Left ventricle myocardium inferior (tissue), 1 donor: ENCODE measurements around the gene JUND. TPM values are rescaled to one million over a fixed set of nuclear protein-coding genes. Genes with fewer than 3 reads are reported as not detected.

Source experiments
- DNase-seq: peaks from one replicate; pipeline ENCODE4 v3.0.0-alpha.2; 2020
- H3K27ac ChIP-seq: fragments of 200-600 bp; replicated peaks from 2 replicates; pipeline ENCODE4 v1.8.0; 2021
- H3K27me3 ChIP-seq: fragments of 200-600 bp; 2 replicates; pipeline ENCODE4 v1.8.0; 2021; ENCODE audit warnings: low read depth
- H3K36me3 ChIP-seq: fragments of 200-600 bp; 2 replicates; pipeline ENCODE4 v1.8.0; 2021
- H3K4me1 ChIP-seq: fragments of 200-600 bp; 2 replicates; pipeline ENCODE4 v1.8.0; 2021
- H3K4me3 ChIP-seq: fragments of 200-600 bp; 2 replicates; pipeline ENCODE4 v1.8.0; 2021; ENCODE audit warnings: mild to moderate bottlenecking, moderate library complexity
- H3K9me3 ChIP-seq: fragments of 200-600 bp; replicated peaks from 2 replicates; pipeline ENCODE4 v1.8.0; 2021
- CTCF ChIP-seq: fragments of 200-600 bp; IDR thresholded peaks from 2 replicates; pipeline ENCODE4 v1.8.0; 2021; ENCODE audit warnings: antibody characterized with exemption, mild to moderate bottlenecking, borderline replicate concordance
- intact Hi-C: fragments of 100-400 bp; cut with micrococcal nuclease; formaldehyde crosslinking; loops from one replicate; pipeline ENCODE4 v1.11.0; 2022
- total RNA-seq: library from RNA; stranded (reverse); fragmentation: NEBNext Ultra II Directional; extraction: Animal tissue kit (Norgen Biotek cat#: 25700); gene quantifications from one replicate; pipeline ENCODE4 v1.2.1, GENCODE V29; 2021
- donor health status: DM: no; HTN: yes; CAD: no; lungs with severe emphysema.

The JUND gene
- total RNA-seq, 1 donor from 2014 or later: 107 TPM

DNA sequence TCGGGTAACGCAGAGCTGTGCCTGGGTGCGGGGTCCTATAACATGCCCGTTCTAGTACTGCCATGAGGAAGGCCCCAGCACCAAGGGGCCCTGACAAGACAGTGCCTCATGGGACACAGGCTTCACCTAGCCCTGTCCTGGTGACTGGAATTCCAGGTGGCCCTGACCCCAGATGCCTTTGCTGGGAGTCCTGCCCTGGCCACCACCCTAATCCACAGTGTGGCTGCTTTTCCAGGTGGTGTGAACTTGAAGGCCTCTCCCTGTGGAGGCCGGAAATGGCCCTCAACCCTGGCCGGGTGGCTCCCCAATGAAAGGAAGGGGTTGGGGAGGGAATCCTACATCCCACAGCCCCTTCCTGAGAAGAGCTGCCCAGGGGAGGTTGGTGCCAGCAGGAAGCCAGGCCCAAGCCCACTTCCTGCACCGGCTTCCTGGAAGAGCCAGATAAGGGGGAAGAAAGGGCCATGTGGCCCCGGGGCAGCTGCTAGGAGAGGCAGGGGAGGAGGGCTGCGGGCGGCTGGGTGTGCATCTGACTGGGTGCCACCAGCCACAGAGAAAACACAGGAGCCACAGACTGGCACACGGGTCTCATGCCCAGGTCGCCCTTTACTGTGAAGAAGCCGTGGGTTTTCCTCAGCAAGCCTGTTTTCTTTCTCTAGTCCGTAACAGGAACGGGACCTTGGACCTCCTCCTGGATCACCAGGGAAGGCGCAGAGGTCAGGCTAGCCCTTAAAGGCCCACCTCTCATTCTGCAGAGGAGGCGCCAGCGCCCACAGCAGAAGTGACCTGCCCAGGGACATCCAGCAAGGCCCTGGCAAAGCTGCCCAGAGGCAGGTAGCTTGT lies 36.8 kb upstream of the JUND start:
- Histone ChIP-seq H3K36me3 (peaks cover 7% of the 10 kb centered on the region), H3K27ac (peak overlapping the region; percentile 96), H3K4me1 (peaks cover 56% of the 10 kb centered on the region), H3K9me3 (no peaks in the 10 kb centered on the region), H3K27me3 (no peaks in the 10 kb centered on the region), H3K4me3 (peak overlapping the region; percentile 8)
- TF ChIP-seq CTCF: no peak
- intact Hi-C loops: no loop called here
- peak; percentile 55 for DNase-seq

GRCh38 chr19:18313398-18313797 lies 32.0 kb upstream of the JUND start:
- Histone ChIP-seq H3K27me3 (no peaks in the 10 kb centered on the region), H3K36me3 (peaks cover 39% of the 10 kb centered on the region), H3K27ac (no peak overlapping the region), H3K4me3 (no peak overlapping the region), H3K9me3 (no peaks in the 10 kb centered on the region), H3K4me1 (peaks cover 11% of the 10 kb centered on the region)
- intact Hi-C loops: no loop called here
- TF ChIP-seq CTCF: no peak
- DNase-seq: no peak

DNA sequence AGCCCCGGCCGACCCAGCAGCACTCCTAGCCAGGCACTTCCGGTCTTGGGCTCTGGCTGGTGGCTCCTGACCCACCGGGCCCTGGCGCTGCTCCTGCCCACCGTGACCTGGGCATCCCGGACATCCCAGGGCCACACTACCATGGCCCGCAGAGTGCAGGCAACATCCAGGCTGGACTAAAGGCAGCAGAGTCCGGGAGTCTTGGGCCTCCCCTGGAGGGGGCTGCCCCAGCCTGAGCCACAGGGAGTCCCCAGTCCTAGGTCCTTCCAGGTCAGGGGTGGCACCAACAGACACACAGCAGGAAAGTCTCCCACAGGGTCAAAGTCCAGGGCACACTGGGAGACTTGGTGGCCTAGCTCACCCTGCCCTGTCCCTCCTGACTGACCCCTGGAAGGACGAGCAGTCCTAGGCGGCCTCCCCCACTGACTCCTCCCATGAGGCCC lies 30.7 kb upstream of the JUND start:
- Histone ChIP-seq H3K4me1 (peaks cover 11% of the 10 kb centered on the region), H3K27me3 (no peaks in the 10 kb centered on the region), H3K4me3 (no peak overlapping the region), H3K36me3 (peaks cover 47% of the 10 kb centered on the region), H3K27ac (no peak overlapping the region), H3K9me3 (no peaks in the 10 kb centered on the region)
- intact Hi-C loops: no loop called here
- no peak for DNase-seq
- no peak for TF ChIP-seq CTCF

GRCh38 chr19:18311502-18312091 lies 30.2 kb upstream of the JUND start:
- TF ChIP-seq CTCF: no peak
- no peak overlapping the region for H3K27ac ChIP-seq
- H3K4me3 ChIP-seq: no peak overlapping the region
- H3K9me3 ChIP-seq: no peaks in the 10 kb centered on the region
- peaks cover 48% of the 10 kb centered on the region for H3K36me3 ChIP-seq
- DNase-seq: no peak
- intact Hi-C loops: no loop called here
- H3K27me3 ChIP-seq: no peaks in the 10 kb centered on the region
- H3K4me1 ChIP-seq: peaks cover 15% of the 10 kb centered on the region

DNA sequence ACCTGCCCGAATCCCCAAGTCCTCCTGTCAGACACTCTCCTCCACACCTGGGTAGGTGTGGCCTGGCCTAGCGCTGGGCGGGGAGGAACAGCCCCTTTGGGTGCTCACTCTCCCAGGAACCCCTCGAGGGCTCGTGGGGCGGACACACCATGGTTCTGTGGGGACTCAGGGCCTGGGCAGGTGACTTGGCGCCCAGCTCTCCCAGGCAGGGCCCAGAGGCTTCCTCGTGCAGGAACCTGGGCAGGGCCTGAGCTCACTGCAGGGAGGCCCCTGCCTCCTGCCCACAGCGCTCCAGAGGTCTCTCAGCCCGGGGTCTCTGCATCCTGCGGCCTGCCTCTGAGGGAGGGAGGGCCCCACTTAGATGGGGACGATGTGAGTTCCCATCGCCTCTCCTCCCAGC lies 29.5 kb upstream of the JUND start:
- Histone ChIP-seq H3K27ac (no peak overlapping the region), H3K4me1 (peaks cover 22% of the 10 kb centered on the region), H3K4me3 (no peak overlapping the region), H3K27me3 (no peaks in the 10 kb centered on the region), H3K36me3 (peaks cover 48% of the 10 kb centered on the region), H3K9me3 (no peaks in the 10 kb centered on the region)
- intact Hi-C loops: no loop called here
- no peak for TF ChIP-seq CTCF
- no peak for DNase-seq
